GM12875 (cell line): ENCODE results near the gene AP4E1.

Experiments
- H3K4me3 ChIP-seq: one replicate; pipeline ENCODE4 v1.5.1; 2011; ENCODE audit warnings: low read depth, low read length, control low read depth
- TF ChIP-seq, protein P1 (sequence below): IDR thresholded peaks from 2 replicates; pipeline ENCODE4 v1.5.1; 2011; ENCODE audit warnings: low read depth, mild to moderate bottlenecking, control low read depth, inconsistent platforms, low read length, moderate library complexity, borderline replicate concordance; ENCODE audit not compliant: insufficient read depth

The AP4E1 gene

DNA sequence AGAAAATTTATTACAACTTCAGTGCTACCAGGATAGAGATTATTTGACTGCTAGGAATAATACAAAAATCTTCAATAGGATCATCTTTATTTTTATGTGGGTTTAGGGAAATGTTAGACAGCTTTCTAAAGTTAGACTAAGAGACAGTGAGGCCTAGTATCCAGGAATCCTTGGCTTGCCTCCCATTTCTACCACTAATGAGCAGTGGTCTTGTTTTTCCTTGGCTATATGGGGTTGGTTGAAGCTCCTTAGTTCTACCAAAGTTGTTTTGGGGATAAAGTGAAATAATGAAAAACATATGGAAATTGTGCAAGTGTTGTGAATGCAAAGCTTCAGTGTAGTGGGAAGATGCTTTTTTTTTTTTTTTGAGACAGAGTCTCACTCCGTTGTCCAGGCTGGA, 16.8 kb downstream of the AP4E1 start:
- TF ChIP-seq, protein P1, sequence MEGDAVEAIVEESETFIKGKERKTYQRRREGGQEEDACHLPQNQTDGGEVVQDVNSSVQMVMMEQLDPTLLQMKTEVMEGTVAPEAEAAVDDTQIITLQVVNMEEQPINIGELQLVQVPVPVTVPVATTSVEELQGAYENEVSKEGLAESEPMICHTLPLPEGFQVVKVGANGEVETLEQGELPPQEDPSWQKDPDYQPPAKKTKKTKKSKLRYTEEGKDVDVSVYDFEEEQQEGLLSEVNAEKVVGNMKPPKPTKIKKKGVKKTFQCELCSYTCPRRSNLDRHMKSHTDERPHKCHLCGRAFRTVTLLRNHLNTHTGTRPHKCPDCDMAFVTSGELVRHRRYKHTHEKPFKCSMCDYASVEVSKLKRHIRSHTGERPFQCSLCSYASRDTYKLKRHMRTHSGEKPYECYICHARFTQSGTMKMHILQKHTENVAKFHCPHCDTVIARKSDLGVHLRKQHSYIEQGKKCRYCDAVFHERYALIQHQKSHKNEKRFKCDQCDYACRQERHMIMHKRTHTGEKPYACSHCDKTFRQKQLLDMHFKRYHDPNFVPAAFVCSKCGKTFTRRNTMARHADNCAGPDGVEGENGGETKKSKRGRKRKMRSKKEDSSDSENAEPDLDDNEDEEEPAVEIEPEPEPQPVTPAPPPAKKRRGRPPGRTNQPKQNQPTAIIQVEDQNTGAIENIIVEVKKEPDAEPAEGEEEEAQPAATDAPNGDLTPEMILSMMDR, result no peak
- no peak overlapping the region for H3K4me3 ChIP-seq

GRCh38 chr15:50929062-50929461, 20.6 kb downstream of the AP4E1 start:
- TF ChIP-seq, protein P1, result no peak

DNA sequence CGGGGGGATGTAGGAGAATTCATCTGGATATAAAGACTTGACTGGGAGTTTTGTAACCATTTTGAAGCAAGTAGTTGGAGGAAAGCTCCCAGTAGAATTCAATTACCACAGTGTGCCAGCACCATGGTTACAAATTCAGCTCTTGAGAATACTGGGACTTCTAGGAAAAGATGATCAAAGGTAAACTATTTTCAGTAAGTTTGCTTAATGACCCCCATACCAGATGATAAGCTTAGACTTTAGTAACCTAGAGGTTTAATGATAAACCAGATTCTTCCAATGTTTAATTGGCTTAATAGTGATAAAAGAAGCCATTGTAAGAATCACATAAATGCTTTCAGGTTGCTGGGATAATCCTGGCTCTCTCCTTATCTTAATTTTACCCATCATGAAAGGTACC, 22.3 kb downstream of the AP4E1 start:
- no peak overlapping the region for H3K4me3 ChIP-seq
- TF ChIP-seq, protein P1, result no peak

More at GRCh38 chr15:50929062-50929461, 20.6 kb downstream of the AP4E1 start:
- no peak overlapping the region for H3K4me3 ChIP-seq

- H3K4me3 ChIP-seq, result no peak overlapping the region
- TF ChIP-seq, protein P1, result no peak
Observed at GRCh38 chr15:50933341-50933740, 24.9 kb downstream of the AP4E1 start.

- TF ChIP-seq, protein P1, result no peak
- H3K4me3 ChIP-seq, result no peak overlapping the region
Observed at GRCh38 chr15:50938525-50938924, 30.0 kb downstream of the AP4E1 start.

GRCh38 chr15:50939911-50940310, 31.4 kb downstream of the AP4E1 start:
- H3K4me3 ChIP-seq, result no peak overlapping the region
- TF ChIP-seq, protein P1, result no peak

DNA sequence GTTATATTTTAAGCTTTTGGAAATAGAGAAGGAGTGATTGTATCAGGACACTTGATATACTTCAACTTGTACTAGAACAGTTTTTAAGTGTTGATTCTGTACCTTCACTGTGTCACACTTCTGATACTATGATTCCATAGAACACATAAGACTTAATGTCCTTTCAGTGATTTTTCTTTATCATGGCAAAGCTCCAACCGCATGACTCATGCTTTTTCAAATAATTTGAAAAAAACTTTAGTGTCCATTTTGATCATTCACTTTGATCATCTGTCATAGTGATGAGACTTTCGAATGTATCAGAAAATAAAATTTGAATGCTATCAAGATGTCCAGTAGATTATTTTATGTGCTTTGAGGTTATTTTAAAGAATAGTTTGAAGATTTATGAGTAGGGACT, 32.0 kb downstream of the AP4E1 start:
- TF ChIP-seq, protein P1, result no peak
- H3K4me3 ChIP-seq, result no peak overlapping the region
